Measurements from ENCODE around the gene ALKBH6. TPM values are rescaled to one million over a fixed set of nuclear protein-coding genes. Genes with fewer than 3 reads are reported as not detected.
"Not testable (repeated sequence)": the region's sequence is repeated elsewhere in the genome, so short reads cannot be mapped to it uniquely, and the experiment has no call there.

ALKBH6 gene
- total RNA-seq, 2 donors from 2014 or later = 39.1 to 69.6 TPM

DNA sequence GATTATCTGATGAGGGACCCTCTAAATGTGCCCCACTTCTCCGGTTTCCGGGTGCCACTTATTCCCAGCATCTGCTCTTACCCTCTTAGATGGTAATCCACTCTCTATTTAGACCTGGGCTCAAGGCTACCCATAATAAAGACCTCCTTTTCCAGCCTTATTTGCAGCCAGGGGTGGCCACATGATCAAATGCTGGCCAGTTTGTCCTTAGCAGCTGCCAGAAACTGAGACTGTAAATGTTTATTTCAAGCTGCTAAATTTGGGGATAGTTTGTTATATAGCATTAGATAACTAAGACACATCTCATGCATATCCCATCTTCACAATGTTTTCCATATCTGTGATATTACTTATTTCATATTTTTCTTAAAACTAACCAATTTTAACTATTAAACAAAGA, 29.9 kb upstream of the ALKBH6 start:
- Mint-ChIP-seq H3K9me3 (no peaks in the 10 kb centered on the region), H3K4me1 (peaks cover 7% of the 10 kb centered on the region), H3K36me3 (ENCODE audit: low read depth) (peaks cover 16% of the 10 kb centered on the region), H3K27me3 (no peaks in the 10 kb centered on the region), H3K27ac (no peak overlapping the region), H3K4me3 (no peak overlapping the region)
- no peak for ATAC-seq (replicated peaks)

- no peak overlapping the region for H3K4me3 Mint-ChIP-seq
- peaks cover 7% of the 10 kb centered on the region for H3K4me1 Mint-ChIP-seq
- no peak overlapping the region for H3K27ac Mint-ChIP-seq
- H3K36me3 Mint-ChIP-seq (ENCODE audit: low read depth) = peaks cover 16% of the 10 kb centered on the region
- H3K27me3 Mint-ChIP-seq = no peaks in the 10 kb centered on the region
- no peaks in the 10 kb centered on the region for H3K9me3 Mint-ChIP-seq
- ATAC-seq (replicated peaks) = no peak
These were observed 27.8 kb upstream of the ALKBH6 start for GRCh38 chr19:36041831-36042230.

- not testable (repeated sequence) for H3K4me3 Mint-ChIP-seq; H3K9me3 Mint-ChIP-seq; H3K4me1 Mint-ChIP-seq; H3K27ac Mint-ChIP-seq; H3K27me3 Mint-ChIP-seq; ATAC-seq (replicated peaks)
- peaks cover 16% of the 10 kb centered on the region for H3K36me3 Mint-ChIP-seq (ENCODE audit: low read depth)
These were observed 27.1 kb upstream of the ALKBH6 start for GRCh38 chr19:36041092-36041491.

GRCh38 chr19:36040495-36040894, 26.5 kb upstream of the ALKBH6 start:
- H3K27me3 Mint-ChIP-seq = no peaks in the 10 kb centered on the region
- H3K4me3 Mint-ChIP-seq = no peak overlapping the region
- H3K27ac Mint-ChIP-seq = no peak overlapping the region
- ATAC-seq (replicated peaks) = no peak
- peaks cover 16% of the 10 kb centered on the region for H3K36me3 Mint-ChIP-seq (ENCODE audit: low read depth)
- H3K4me1 Mint-ChIP-seq = peaks cover 6% of the 10 kb centered on the region
- H3K9me3 Mint-ChIP-seq = no peaks in the 10 kb centered on the region

DNA sequence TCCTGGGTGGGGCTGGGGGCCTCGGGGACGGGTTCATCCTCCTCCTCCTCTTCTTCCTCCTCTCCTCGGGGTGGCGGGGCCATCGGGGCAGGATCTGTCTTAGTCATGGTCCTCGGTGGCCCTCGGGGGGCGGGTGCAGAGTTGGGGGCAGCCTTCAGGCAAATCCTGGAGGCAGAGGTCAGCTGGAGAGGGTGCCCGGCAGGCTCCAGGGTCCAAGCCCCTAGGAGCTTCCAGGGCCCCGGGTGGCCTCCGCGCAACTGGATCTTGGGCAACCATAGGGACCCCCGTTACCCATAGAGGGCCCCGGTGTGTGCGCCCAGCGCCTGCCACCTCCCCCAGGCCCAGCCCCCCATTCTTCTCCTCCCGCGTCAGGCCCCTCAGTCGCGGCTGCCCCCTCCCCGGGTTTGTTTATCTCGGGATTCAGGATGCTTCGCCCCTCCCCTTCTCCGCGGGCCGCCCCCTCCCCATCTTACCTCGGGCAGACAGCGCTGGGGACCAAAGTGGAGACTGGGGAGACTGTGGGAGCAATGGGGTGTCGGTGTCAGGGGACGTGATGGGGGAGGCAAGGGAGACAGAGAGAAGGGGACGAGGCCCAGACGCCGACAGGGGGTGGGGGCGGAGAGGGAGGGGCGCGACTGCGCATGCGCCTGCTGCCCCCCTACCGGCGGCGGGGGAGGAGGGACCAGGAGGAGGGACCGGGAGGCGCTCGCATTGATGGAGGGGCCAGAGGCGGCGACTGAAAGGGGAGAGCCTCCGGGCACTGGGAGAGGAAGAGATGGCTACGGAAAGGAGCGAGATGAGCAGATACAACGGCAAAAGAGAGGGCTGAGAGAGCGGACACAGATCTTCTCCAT, 18.5 kb upstream of the ALKBH6 start, which contains the start of gene CLIP3:
CLIP3 (minus strand) TSS at position 623 of the 854 bp plus-strand sequence; CDS start at position 107, 516 bp downstream.
- H3K36me3 Mint-ChIP-seq (ENCODE audit: low read depth) = peaks cover 27% of the 10 kb centered on the region
- no peak within 1 kb of the TSS for H3K27ac Mint-ChIP-seq
- no peaks in the 10 kb centered on the region for H3K27me3 Mint-ChIP-seq
- H3K4me1 Mint-ChIP-seq = peaks cover 15% of the 10 kb centered on the region
- H3K9me3 Mint-ChIP-seq = no peaks in the 10 kb centered on the region
- H3K4me3 Mint-ChIP-seq = peak within 1 kb of the TSS; percentile 47
- ATAC-seq (replicated peaks) = peak; percentile 16

GRCh38 chr19:36031308-36031707, 17.3 kb upstream of the ALKBH6 start:
- Mint-ChIP-seq H3K27me3 (no peaks in the 10 kb centered on the region), H3K9me3 (no peaks in the 10 kb centered on the region), H3K36me3 (ENCODE audit: low read depth) (peaks cover 27% of the 10 kb centered on the region), H3K27ac (no peak overlapping the region), H3K4me1 (peaks cover 15% of the 10 kb centered on the region), H3K4me3 (no peak overlapping the region)
- no peak for ATAC-seq (replicated peaks)

DNA sequence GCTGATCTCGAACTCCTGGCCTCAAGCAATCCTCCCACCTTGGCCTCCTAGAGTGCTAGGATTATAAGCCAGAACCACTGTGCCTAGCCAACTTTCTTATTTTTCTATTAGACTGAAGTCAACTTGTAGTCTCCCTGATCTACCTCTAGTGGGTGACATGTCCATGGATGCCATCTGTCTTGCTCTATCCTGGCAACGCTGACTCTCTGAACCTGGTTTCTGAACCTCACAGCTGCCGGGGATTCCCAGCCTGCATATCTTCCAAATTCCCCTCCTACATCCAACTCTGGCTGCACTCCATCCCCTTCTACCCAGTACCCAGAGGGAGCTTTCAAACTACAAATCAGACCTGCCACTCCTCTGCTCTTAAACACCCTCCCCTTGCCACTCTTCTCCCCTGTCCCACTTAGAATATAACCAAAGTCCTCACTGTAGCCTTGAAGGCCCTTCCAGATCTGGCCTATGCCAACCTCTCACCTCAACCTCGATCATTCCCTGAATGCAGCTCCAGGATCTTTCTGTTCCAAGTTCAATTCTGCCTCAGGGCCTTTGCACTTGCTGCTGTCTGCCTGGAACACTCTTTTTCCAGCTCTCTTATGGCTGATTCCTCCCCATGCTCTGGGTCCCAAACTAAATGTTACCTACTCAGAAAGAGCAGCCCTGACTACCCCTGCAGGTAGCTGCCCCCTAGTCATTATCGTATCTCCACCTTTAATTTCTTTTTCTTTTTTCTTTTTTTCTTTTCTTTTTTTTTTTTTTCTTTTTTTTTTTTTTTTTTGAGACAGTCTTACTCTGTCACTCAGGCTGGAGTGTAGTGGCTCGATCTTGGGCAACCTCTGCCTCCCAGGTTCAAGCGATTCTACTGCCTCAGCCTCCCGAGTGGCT, 16.5 kb upstream of the ALKBH6 start:
- Mint-ChIP-seq H3K27ac (no peak overlapping the region), H3K36me3 (ENCODE audit: low read depth) (peaks cover 27% of the 10 kb centered on the region), H3K27me3 (no peaks in the 10 kb centered on the region), H3K4me3 (no peak overlapping the region), H3K4me1 (peaks cover 9% of the 10 kb centered on the region), H3K9me3 (no peaks in the 10 kb centered on the region)
- ATAC-seq (replicated peaks) = peak; percentile 23

DNA sequence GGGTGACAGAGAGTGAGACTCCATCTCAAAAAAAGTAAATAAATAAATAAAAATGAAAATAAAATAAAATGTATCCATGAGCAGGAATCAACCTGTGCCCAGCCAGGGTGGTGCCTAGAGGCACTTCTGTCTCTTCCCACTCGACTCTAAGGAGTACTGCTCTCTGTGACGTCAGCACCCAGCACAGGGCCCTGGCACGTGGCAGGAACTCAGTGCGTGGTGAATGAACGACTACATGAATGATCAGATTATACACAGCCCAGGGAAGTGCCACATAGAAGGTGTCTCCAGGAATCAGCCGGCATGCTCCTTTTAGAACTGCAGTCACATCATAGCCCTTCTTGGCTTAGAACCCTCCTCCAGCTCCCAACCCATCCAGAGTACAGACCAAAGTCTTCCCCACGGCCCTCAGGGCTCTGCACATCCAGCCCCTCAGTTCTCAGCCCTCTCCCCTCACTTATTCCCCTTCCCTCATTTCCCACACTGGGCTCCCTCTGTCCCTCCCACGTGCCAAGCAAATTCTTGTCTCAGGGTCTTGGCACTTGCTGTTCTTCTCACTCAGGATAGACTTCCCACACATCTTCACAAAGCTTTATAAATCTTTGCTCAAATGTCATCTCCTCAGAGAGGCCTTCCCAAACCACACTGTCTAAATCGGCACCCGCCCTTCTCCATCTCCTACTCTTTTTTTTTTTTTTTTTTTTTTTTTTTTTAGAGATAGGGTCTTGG, 14.5 kb upstream of the ALKBH6 start:
- no peaks in the 10 kb centered on the region for H3K27me3 Mint-ChIP-seq
- peaks cover 5% of the 10 kb centered on the region for H3K4me1 Mint-ChIP-seq
- no peak for ATAC-seq (replicated peaks)
- no peak overlapping the region for H3K27ac Mint-ChIP-seq
- peaks cover 22% of the 10 kb centered on the region for H3K36me3 Mint-ChIP-seq (ENCODE audit: low read depth)
- no peaks in the 10 kb centered on the region for H3K9me3 Mint-ChIP-seq
- H3K4me3 Mint-ChIP-seq = no peak overlapping the region

GRCh38 chr19:36027696-36028095, 13.7 kb upstream of the ALKBH6 start:
- Mint-ChIP-seq H3K9me3 (no peaks in the 10 kb centered on the region), H3K27me3 (no peaks in the 10 kb centered on the region), H3K36me3 (ENCODE audit: low read depth) (peaks cover 28% of the 10 kb centered on the region), H3K27ac (no peak overlapping the region), H3K4me3 (no peak overlapping the region), H3K4me1 (peaks cover 5% of the 10 kb centered on the region)
- no peak for ATAC-seq (replicated peaks)

GRCh38 chr19:36026091-36026876, 12.3 kb upstream of the ALKBH6 start:
- Mint-ChIP-seq H3K9me3 (no peaks in the 10 kb centered on the region), H3K27me3 (no peaks in the 10 kb centered on the region), H3K36me3 (ENCODE audit: low read depth) (peaks cover 29% of the 10 kb centered on the region), H3K27ac (no peak overlapping the region), H3K4me1 (peaks cover 5% of the 10 kb centered on the region), H3K4me3 (no peak overlapping the region)
- ATAC-seq (replicated peaks) = no peak

- H3K36me3 Mint-ChIP-seq (ENCODE audit: low read depth) = peaks cover 34% of the 10 kb centered on the region
- no peaks in the 10 kb centered on the region for H3K27me3 Mint-ChIP-seq
- H3K27ac Mint-ChIP-seq = no peak overlapping the region
- H3K4me3 Mint-ChIP-seq = no peak overlapping the region
- no peaks in the 10 kb centered on the region for H3K9me3 Mint-ChIP-seq
- no peak for ATAC-seq (replicated peaks)
- H3K4me1 Mint-ChIP-seq = peaks cover 5% of the 10 kb centered on the region
These were observed 11.5 kb upstream of the ALKBH6 start for GRCh38 chr19:36025541-36025940.

DNA sequence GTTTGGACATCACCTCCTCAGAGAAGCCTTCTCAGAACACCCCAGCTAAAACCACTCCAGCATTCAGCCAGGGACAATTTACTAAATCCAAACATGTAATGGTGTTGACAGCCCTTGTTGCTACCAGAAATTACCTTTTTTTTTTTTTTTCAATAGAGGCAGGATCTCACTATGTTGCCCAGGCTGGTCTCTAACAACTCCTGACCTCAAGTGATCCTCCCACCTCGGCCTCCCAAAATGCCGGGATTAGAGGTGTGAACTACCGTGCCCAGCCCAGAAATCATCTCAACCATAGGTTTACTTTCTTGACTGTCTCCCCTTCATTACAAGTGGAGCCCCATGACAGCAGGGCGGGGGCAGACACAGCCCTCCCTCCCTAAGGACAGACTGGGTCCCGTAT, 9.4 kb upstream of the ALKBH6 start:
- H3K36me3 Mint-ChIP-seq (ENCODE audit: low read depth) = peaks cover 35% of the 10 kb centered on the region
- H3K9me3 Mint-ChIP-seq = no peaks in the 10 kb centered on the region
- H3K4me1 Mint-ChIP-seq = peaks cover under 1% of the 10 kb centered on the region
- H3K27ac Mint-ChIP-seq = no peak overlapping the region
- no peak for ATAC-seq (replicated peaks)
- no peak overlapping the region for H3K4me3 Mint-ChIP-seq
- H3K27me3 Mint-ChIP-seq = no peaks in the 10 kb centered on the region

DNA sequence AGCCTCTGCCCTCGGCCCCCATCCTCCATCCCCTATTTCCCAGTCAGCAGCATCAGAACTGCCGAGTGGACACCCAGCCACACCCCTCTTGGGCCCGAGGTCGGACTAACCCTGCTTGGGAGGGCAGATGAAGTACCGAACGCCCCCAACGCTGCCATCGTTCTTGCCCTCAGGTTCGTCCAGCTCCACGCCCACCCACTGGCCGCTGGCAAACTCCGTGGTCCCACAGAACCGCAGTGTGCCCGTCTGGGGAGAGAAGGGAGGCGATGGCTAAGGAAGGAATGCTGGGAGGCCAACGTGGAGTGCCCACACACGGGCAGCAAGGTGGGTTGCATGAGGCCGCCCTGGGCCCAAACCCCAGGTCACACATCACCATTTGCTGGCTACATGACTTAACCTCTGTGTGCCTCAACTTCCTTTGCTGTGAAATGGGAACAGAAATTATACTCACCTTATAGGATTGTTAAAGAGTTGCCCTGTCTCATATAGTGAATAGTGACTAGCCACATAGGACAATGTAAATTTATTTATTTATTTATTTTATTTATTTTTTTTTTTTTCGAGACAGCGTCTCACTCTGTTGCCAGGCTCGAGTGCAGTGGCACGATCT, 5.2 kb upstream of the ALKBH6 start:
- Mint-ChIP-seq H3K4me3 (no peak overlapping the region), H3K9me3 (no peaks in the 10 kb centered on the region), H3K36me3 (ENCODE audit: low read depth) (peaks cover 42% of the 10 kb centered on the region), H3K27ac (no peak overlapping the region), H3K27me3 (no peaks in the 10 kb centered on the region), H3K4me1 (peaks cover 16% of the 10 kb centered on the region)
- ATAC-seq (replicated peaks) = no peak

Measured in activated T-helper 17 cell treated with anti-CD3 and anti-CD28 coated beads, Interleukin-2, amount 50 U/mL, for 72 hours (primary cell).